ENCODE results near the gene ITPKB.

DNA sequence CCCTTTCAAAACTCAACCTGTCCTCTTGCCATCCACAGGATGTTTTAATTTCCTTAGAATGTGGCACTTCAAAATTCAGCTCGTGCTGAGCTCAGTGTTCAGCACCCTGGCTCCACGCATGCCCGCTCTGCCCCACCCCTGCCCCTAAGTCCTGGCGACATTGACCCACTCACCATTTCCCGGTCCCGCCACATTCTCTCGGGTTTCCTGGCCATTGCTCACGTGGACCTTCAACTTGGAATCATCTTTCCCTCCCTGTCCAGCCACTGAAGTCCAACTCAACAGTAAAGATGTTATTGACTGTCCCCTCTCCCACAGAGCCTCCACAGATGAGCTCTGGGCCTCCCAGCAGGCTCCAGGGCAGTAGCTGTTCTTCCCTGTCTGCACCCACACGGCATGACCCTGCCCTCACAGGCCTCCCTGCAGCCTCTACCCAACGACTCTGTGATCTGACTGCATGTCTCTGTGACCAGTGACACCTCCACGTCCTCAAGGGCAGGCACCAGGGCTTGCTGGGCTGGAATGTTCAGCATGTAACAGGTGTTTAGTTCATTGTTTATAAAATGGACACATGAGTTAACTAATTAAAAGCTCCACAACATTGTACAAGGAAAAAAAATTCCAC is 53.8 kb downstream of the ITPKB start:
- TF ChIP-seq RXRA (CRISPR knock-in tag; IDR thresholded peaks at IDR 0.05) = no peak
- no peak for TF ChIP-seq ATF1 (CRISPR knock-in tag; IDR thresholded peaks at IDR 0.05)
- no peak for TF ChIP-seq FOXA3 (CRISPR knock-in tag; IDR thresholded peaks at IDR 0.05)
- TF ChIP-seq KAT7 (CRISPR knock-in tag; IDR thresholded peaks at IDR 0.05; ENCODE audit: borderline replicate concordance) = no peak
- no peak for TF ChIP-seq TCF12 (IDR thresholded peaks at IDR 0.05)
- no peak for TF ChIP-seq TCF12 (CRISPR knock-in tag; IDR thresholded peaks at IDR 0.05)
- TF ChIP-seq, protein P1, sequence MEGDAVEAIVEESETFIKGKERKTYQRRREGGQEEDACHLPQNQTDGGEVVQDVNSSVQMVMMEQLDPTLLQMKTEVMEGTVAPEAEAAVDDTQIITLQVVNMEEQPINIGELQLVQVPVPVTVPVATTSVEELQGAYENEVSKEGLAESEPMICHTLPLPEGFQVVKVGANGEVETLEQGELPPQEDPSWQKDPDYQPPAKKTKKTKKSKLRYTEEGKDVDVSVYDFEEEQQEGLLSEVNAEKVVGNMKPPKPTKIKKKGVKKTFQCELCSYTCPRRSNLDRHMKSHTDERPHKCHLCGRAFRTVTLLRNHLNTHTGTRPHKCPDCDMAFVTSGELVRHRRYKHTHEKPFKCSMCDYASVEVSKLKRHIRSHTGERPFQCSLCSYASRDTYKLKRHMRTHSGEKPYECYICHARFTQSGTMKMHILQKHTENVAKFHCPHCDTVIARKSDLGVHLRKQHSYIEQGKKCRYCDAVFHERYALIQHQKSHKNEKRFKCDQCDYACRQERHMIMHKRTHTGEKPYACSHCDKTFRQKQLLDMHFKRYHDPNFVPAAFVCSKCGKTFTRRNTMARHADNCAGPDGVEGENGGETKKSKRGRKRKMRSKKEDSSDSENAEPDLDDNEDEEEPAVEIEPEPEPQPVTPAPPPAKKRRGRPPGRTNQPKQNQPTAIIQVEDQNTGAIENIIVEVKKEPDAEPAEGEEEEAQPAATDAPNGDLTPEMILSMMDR (CRISPR knock-in tag; IDR thresholded peaks at IDR 0.05) = no peak
- TF ChIP-seq, protein P2, sequence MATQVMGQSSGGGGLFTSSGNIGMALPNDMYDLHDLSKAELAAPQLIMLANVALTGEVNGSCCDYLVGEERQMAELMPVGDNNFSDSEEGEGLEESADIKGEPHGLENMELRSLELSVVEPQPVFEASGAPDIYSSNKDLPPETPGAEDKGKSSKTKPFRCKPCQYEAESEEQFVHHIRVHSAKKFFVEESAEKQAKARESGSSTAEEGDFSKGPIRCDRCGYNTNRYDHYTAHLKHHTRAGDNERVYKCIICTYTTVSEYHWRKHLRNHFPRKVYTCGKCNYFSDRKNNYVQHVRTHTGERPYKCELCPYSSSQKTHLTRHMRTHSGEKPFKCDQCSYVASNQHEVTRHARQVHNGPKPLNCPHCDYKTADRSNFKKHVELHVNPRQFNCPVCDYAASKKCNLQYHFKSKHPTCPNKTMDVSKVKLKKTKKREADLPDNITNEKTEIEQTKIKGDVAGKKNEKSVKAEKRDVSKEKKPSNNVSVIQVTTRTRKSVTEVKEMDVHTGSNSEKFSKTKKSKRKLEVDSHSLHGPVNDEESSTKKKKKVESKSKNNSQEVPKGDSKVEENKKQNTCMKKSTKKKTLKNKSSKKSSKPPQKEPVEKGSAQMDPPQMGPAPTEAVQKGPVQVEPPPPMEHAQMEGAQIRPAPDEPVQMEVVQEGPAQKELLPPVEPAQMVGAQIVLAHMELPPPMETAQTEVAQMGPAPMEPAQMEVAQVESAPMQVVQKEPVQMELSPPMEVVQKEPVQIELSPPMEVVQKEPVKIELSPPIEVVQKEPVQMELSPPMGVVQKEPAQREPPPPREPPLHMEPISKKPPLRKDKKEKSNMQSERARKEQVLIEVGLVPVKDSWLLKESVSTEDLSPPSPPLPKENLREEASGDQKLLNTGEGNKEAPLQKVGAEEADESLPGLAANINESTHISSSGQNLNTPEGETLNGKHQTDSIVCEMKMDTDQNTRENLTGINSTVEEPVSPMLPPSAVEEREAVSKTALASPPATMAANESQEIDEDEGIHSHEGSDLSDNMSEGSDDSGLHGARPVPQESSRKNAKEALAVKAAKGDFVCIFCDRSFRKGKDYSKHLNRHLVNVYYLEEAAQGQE (IDR thresholded peaks at IDR 0.05; ENCODE audit: borderline replicate concordance in 1 of 2, low read depth in 1 of 2, low read length in 2 of 2) = no peak
- no peak for TF ChIP-seq EHMT2 (IDR thresholded peaks at IDR 0.05; ENCODE audit: borderline replicate concordance, low read depth, low read length)
- no peak for TF ChIP-seq MAFG (CRISPR knock-in tag; IDR thresholded peaks at IDR 0.05)
- TF ChIP-seq ZNF501 (CRISPR knock-in tag; IDR thresholded peaks at IDR 0.05) = no peak
- no peak for TF ChIP-seq ZNF274 (CRISPR knock-in tag; IDR thresholded peaks at IDR 0.05)
- no peak for TF ChIP-seq NFATC3 (CRISPR knock-in tag; IDR thresholded peaks at IDR 0.05)
- no peak for TF ChIP-seq POLR2AphosphoS5 (IDR thresholded peaks at IDR 0.05; ENCODE audit: low read depth, low read length)
- no peak for TF ChIP-seq RFX5 (IDR thresholded peaks at IDR 0.05; ENCODE audit: low read depth, low read length)
